Stimulated activated CD8-positive, alpha-beta memory T cell treated with anti-CD3 and anti-CD28 coated beads, Interleukin-15, amount 100 ng/mL, for 48 hours (primary cell): ENCODE data around the gene DPYSL5.
"Not testable (repeated sequence)": the region's sequence is repeated elsewhere in the genome, so short reads cannot be mapped to it uniquely, and the experiment has no call there.

Source experiments
- DNase-seq, 2 donors: peaks; one replicate each; pipeline ENCODE4 v3.0.0-alpha.2; 2020; ENCODE audit warnings: low read depth in 2 of 2

Gene DPYSL5

GRCh38 chr2:26875065-26875634 lies 27.2 kb downstream of the DPYSL5 start:
- no peak for DNase-seq

- DNase-seq: no peak
These were observed 27.9 kb downstream of the DPYSL5 start for GRCh38 chr2:26875808-26876207.

- DNase-seq: no peak
These were observed 28.3 kb downstream of the DPYSL5 start for GRCh38 chr2:26876260-26876659.

GRCh38 chr2:26877276-26877675 lies 29.3 kb downstream of the DPYSL5 start:
- DNase-seq: no peak

- DNase-seq: no peak
These were observed 32.2 kb downstream of the DPYSL5 start for GRCh38 chr2:26880161-26880560.

GRCh38 chr2:26880910-26881435 lies 33.0 kb downstream of the DPYSL5 start:
- DNase-seq: no peak

- not testable (repeated sequence) for DNase-seq
These were observed 34.3 kb downstream of the DPYSL5 start for GRCh38 chr2:26882220-26882619.

- no peak for DNase-seq
These were observed 36.0 kb downstream of the DPYSL5 start for GRCh38 chr2:26883956-26884355.

- DNase-seq: no peak
These were observed 36.6 kb downstream of the DPYSL5 start for GRCh38 chr2:26884486-26884885.

GRCh38 chr2:26885651-26886329 lies 37.9 kb downstream of the DPYSL5 start:
- DNase-seq: no peak

GRCh38 chr2:26886736-26887135 lies 38.8 kb downstream of the DPYSL5 start:
- no peak for DNase-seq

GRCh38 chr2:26887151-26887550 lies 39.2 kb downstream of the DPYSL5 start:
- DNase-seq: no peak

- no peak for DNase-seq
These were observed 41.9 kb downstream of the DPYSL5 start for GRCh38 chr2:26889796-26890195.

GRCh38 chr2:26890341-26891000 lies 42.5 kb downstream of the DPYSL5 start:
- DNase-seq: no peak

GRCh38 chr2:26892133-26892532 lies 44.2 kb downstream of the DPYSL5 start:
- DNase-seq: no peak

GRCh38 chr2:26892922-26893524 lies 45.1 kb downstream of the DPYSL5 start:
- DNase-seq: no peak

- no peak for DNase-seq
These were observed 46.2 kb downstream of the DPYSL5 start for GRCh38 chr2:26894136-26894535.

- no peak for DNase-seq
These were observed 50.0 kb downstream of the DPYSL5 start for GRCh38 chr2:26897807-26898479.

- no peak for DNase-seq
These were observed 50.6 kb downstream of the DPYSL5 start for GRCh38 chr2:26898480-26899078.

- DNase-seq: no peak
These were observed 51.7 kb downstream of the DPYSL5 start for GRCh38 chr2:26899500-26900164.

- DNase-seq: no peak
These were observed 52.9 kb downstream of the DPYSL5 start for GRCh38 chr2:26900831-26901321.
